HL-60/S4 treated with retinoic acid at 250 ng/mL for 4 days and 3 days (cell line): ENCODE results near the gene KCNN3.

Source experiments
- in situ Hi-C: fragments of 300-500 bp; cut with MboI; formaldehyde crosslinking; loops from 2 replicates; pipeline ENCODE4 v1.7.0; 2022; ENCODE audit warnings: low sequenced_read_pairs

The KCNN3 gene

GRCh38 chr1:154739654-154740053, 130.4 kb downstream of the KCNN3 start:
- in situ Hi-C loops: no loop called here

GRCh38 chr1:154736841-154737240, 133.2 kb downstream of the KCNN3 start:
- in situ Hi-C loops: no loop called here

- in situ Hi-C loops: no loop called here
Measured at GRCh38 chr1:154735804-154736168, 134.3 kb downstream of the KCNN3 start.

GRCh38 chr1:154735061-154735803, 134.8 kb downstream of the KCNN3 start:
- in situ Hi-C loops: no loop called here

- in situ Hi-C loops: no loop called here
Measured at GRCh38 chr1:154733621-154734020, 136.5 kb downstream of the KCNN3 start.

- in situ Hi-C loops: no loop called here
Measured at GRCh38 chr1:154730986-154731489, 139.0 kb downstream of the KCNN3 start.

- in situ Hi-C loops: no loop called here
Measured at GRCh38 chr1:154730259-154730658, 139.8 kb downstream of the KCNN3 start.

GRCh38 chr1:154729577-154729976, 140.5 kb downstream of the KCNN3 start:
- in situ Hi-C loops: no loop called here

GRCh38 chr1:154729031-154729442, 141.0 kb downstream of the KCNN3 start:
- in situ Hi-C loops: no loop called here

- in situ Hi-C loops: no loop called here
Measured at GRCh38 chr1:154726896-154727753, 143.0 kb downstream of the KCNN3 start.

- in situ Hi-C loops: no loop called here
Measured at GRCh38 chr1:154726443-154726842, 143.6 kb downstream of the KCNN3 start.

- in situ Hi-C loops: no loop called here
Measured at GRCh38 chr1:154725865-154726264, 144.2 kb downstream of the KCNN3 start.

- in situ Hi-C loops: no loop called here
Measured at GRCh38 chr1:154720328-154721297, 149.5 kb downstream of the KCNN3 start.

- in situ Hi-C loops: no loop called here
Measured at GRCh38 chr1:154719586-154720327, 150.3 kb downstream of the KCNN3 start.

- in situ Hi-C loops: no loop called here
Measured at GRCh38 chr1:154718566-154718965, 151.5 kb downstream of the KCNN3 start.

GRCh38 chr1:154717528-154717924, 152.6 kb downstream of the KCNN3 start:
- in situ Hi-C loops: no loop called here

- in situ Hi-C loops: no loop called here
Measured at GRCh38 chr1:154716614-154717527, 153.2 kb downstream of the KCNN3 start.

GRCh38 chr1:154716011-154716410, 154.1 kb downstream of the KCNN3 start:
- in situ Hi-C loops: no loop called here

GRCh38 chr1:154715385-154715784, 154.7 kb downstream of the KCNN3 start:
- in situ Hi-C loops: no loop called here
